ENCODE data around the gene METTL26.
A peak's percentile ranks its signal among the peaks of the same experiment; 100 is the strongest.

The METTL26 gene

DNA sequence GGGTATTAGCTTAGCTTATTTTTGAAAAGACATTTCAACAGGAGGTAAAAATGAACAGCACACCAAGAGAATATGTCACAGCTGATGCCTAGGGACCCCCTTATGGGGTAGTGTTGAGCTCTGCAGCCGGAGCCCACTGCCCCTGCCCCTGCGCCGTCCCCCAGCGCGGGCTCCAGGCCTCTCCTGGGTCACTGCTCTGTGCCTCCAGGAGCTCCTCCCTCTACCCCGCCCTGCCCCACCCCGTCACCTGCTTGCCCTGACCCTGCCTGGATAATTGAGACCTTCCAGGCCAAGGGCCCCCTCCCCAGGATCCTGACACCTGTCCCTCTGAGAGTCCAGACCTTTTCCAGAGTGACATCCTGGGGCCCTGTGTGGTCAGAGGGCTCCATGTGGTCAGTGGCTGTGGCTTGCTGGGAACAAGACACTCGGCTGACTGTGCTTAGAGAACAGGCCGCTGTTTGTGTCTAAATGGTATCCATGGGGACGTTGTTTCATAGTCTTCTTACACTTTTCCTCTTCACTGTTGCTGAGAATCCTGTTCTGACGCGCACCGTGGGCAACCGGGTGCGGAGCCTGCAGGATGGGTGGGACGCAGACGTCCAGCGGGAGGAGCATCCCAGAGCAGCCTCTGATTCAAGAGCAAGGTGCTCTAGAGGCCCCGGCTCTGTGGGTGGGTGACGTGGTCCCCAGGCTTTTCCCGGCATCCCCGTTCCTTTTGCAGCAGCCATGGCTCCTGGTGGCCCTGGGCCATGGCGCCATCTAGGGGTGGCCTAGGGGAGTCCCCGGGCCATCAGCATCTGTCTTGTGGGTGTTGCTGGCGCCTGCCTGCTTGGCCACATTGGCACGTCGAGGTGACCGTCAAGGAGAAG lies 25.4 kb downstream of the METTL26 start:
- peak; percentile 36 to 51 for TF ChIP-seq CTCF (IDR thresholded peaks at IDR 0.05)
- no peak overlapping the region for H3K27ac ChIP-seq
- peaks cover 0 to 4% (median 0%) of the 10 kb centered on the region in 4 donors for H3K4me1 ChIP-seq
- H3K27me3 ChIP-seq = no peaks in the 10 kb centered on the region
- no peak for DNase-seq
- H3K9me3 ChIP-seq = no peaks in the 10 kb centered on the region
- no peaks in the 10 kb centered on the region for H3K36me3 ChIP-seq
- intact Hi-C loops (cut with DNase I; ENCODE audit: low total_unique reads) = no loop called here
- H3K4me3 ChIP-seq = no peak overlapping the region

DNA sequence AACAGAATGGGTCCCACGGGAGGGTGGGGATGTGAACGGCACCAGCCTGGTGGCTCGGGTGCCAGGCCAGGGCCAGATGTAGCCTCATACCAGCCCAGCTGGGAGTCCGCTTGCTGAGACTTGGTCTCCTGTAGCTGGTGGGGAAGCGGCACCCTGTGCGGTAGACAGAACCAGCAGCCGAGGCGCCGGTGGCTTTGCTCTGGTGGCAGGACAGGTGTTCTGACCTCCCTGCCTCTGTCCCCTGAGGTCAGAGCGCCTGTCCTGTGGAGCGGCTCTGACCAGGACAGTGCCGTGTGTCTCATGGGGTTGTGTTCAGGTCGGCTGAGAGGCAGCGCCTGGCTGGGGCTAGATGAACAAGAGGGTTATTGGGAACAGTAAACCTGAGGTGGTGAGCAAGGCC lies 26.1 kb downstream of the METTL26 start:
- H3K9me3 ChIP-seq = no peaks in the 10 kb centered on the region
- no peak for DNase-seq
- no peak overlapping the region for H3K27ac ChIP-seq
- TF ChIP-seq CTCF (IDR thresholded peaks at IDR 0.05) = no peak
- no peak overlapping the region for H3K4me3 ChIP-seq
- no peaks in the 10 kb centered on the region for H3K36me3 ChIP-seq
- intact Hi-C loops (cut with DNase I; ENCODE audit: low total_unique reads) = no loop called here
- no peaks in the 10 kb centered on the region for H3K27me3 ChIP-seq
- H3K4me1 ChIP-seq = peaks cover 0 to 4% (median 0%) of the 10 kb centered on the region in 4 donors

- Histone ChIP-seq H3K36me3 (no peaks in the 10 kb centered on the region), H3K4me1 (peaks cover 0 to 4% (median 0%) of the 10 kb centered on the region in 4 donors), H3K27ac (no peak overlapping the region), H3K27me3 (no peaks in the 10 kb centered on the region), H3K4me3 (no peak overlapping the region), H3K9me3 (no peaks in the 10 kb centered on the region)
- intact Hi-C loops (cut with DNase I; ENCODE audit: low total_unique reads) = no loop called here
- no peak for DNase-seq
- TF ChIP-seq CTCF (IDR thresholded peaks at IDR 0.05) = no peak
Observed at GRCh38 chr16:609316-609715, 26.8 kb downstream of the METTL26 start.

DNA sequence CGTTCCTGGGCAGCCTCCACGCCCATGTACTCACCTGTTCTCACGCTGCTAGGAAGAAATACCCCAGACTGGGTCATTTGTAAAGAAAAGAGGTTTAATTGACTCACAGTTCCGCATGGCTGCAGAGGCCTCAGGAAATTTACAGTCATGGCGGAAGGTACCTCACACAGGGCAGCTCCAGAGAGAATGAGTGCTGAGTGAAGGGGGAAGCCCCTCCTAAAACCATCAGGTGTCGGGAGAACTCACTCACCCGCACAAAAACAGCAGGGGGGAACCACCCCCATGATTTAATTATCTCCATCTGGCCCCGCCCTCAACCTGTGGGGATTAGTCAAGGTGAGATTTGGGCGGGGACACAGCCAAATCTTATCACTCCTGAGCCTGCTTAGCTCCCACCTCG lies 28.1 kb downstream of the METTL26 start:
- Histone ChIP-seq H3K4me3 (no peak overlapping the region), H3K4me1 (peaks cover 0 to 4% (median 0%) of the 10 kb centered on the region in 4 donors), H3K36me3 (no peaks in the 10 kb centered on the region), H3K9me3 (no peaks in the 10 kb centered on the region), H3K27ac (no peak overlapping the region), H3K27me3 (no peaks in the 10 kb centered on the region)
- TF ChIP-seq CTCF (IDR thresholded peaks at IDR 0.05) = no peak
- no peak for DNase-seq
- intact Hi-C loops (cut with DNase I; ENCODE audit: low total_unique reads) = no loop called here

- no peaks in the 10 kb centered on the region for H3K36me3 ChIP-seq
- no peak for TF ChIP-seq CTCF (IDR thresholded peaks at IDR 0.05)
- peaks cover 0 to 4% (median 0%) of the 10 kb centered on the region in 4 donors for H3K4me1 ChIP-seq
- no peaks in the 10 kb centered on the region for H3K9me3 ChIP-seq
- H3K27me3 ChIP-seq = no peaks in the 10 kb centered on the region
- no peak overlapping the region for H3K4me3 ChIP-seq
- no peak for DNase-seq
- intact Hi-C loops (cut with DNase I; ENCODE audit: low total_unique reads) = no loop called here
- H3K27ac ChIP-seq = no peak overlapping the region
Observed at GRCh38 chr16:606656-607307, 29.3 kb downstream of the METTL26 start.
